Bronchial epithelial cell (primary cell): ENCODE measurements around the gene CD200R1. TPM values are rescaled to one million over a fixed set of nuclear protein-coding genes. Genes with fewer than 3 reads are reported as not detected.

Experiments used
- DNase-seq: peaks from one replicate; pipeline ENCODE4 v3.0.0-alpha.2; 2010; ENCODE audit warnings: low read depth
- FAIRE-seq: peaks from 2 replicates; lab custom pipeline; 2011; peaks lifted over from hg19 to GRCh38; lab: Jason Lieb, UNC
- H3K27me3 ChIP-seq: 2 replicates; pipeline ENCODE4 v1.5.1; 2011; ENCODE audit warnings: low read length; ENCODE audit not compliant: control insufficient read depth, insufficient read depth
- H3K36me3 ChIP-seq: 2 replicates; pipeline ENCODE4 v1.5.1; 2011; ENCODE audit warnings: low read length; ENCODE audit not compliant: control insufficient read depth, insufficient read depth
- H3K4me3 ChIP-seq: 2 replicates; pipeline ENCODE4 v1.5.1; 2011; ENCODE audit warnings: mild to moderate bottlenecking, low read depth, low read length, control low read depth
- total RNA-seq: library from RNA; depleted of rRNA; stranded (reverse); fragments of >200 nt; gene quantifications from 2 replicates; pipeline ENCODE4 v1.2.1, GENCODE V29; 2014
- TF ChIP-seq, protein P1 (sequence below): IDR thresholded peaks from 2 replicates; pipeline ENCODE4 v1.5.1; 2011; ENCODE audit warnings: mild to moderate bottlenecking, moderate library complexity, low read length, control low read depth, inconsistent platforms; ENCODE audit not compliant: insufficient read depth, severe bottlenecking

CD200R1 gene
- under 0.01 TPM in 1 of 2 replicates, not detected in the other for total RNA-seq

- no peaks in the 10 kb centered on the region for H3K27me3 ChIP-seq
- no peak within 1 kb of the TSS for H3K4me3 ChIP-seq
- H3K36me3 ChIP-seq = no peaks in the 10 kb centered on the region
- TF ChIP-seq, protein P1, sequence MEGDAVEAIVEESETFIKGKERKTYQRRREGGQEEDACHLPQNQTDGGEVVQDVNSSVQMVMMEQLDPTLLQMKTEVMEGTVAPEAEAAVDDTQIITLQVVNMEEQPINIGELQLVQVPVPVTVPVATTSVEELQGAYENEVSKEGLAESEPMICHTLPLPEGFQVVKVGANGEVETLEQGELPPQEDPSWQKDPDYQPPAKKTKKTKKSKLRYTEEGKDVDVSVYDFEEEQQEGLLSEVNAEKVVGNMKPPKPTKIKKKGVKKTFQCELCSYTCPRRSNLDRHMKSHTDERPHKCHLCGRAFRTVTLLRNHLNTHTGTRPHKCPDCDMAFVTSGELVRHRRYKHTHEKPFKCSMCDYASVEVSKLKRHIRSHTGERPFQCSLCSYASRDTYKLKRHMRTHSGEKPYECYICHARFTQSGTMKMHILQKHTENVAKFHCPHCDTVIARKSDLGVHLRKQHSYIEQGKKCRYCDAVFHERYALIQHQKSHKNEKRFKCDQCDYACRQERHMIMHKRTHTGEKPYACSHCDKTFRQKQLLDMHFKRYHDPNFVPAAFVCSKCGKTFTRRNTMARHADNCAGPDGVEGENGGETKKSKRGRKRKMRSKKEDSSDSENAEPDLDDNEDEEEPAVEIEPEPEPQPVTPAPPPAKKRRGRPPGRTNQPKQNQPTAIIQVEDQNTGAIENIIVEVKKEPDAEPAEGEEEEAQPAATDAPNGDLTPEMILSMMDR = no peak
- DNase-seq (no peak), FAIRE-seq (no peak)
Measured at GRCh38 chr3:112974894-112975293, at the start of gene CD200R1. Gene CD200R1 (minus strand): TSS chr3:112975103. CDS start chr3:112974857, 246 bp downstream.

GRCh38 chr3:113021471-113021870 is 46.6 kb upstream of the CD200R1 start:
- Histone ChIP-seq H3K4me3 (no peak overlapping the region), H3K27me3 (no peaks in the 10 kb centered on the region), H3K36me3 (peaks cover 2% of the 10 kb centered on the region)
- DNase-seq (peak; percentile 80), FAIRE-seq (no peak)
- TF ChIP-seq, protein P1 = no peak

GRCh38 chr3:113019182-113020137 is 44.6 kb upstream of the CD200R1 start:
- Histone ChIP-seq H3K36me3 (peaks cover 6% of the 10 kb centered on the region), H3K27me3 (no peaks in the 10 kb centered on the region), H3K4me3 (peak overlapping the region; percentile 62)
- DNase-seq = peak; percentile 80
- FAIRE-seq = no peak
- TF ChIP-seq, protein P1 = no peak

- H3K36me3 ChIP-seq = peaks cover 6% of the 10 kb centered on the region
- no peaks in the 10 kb centered on the region for H3K27me3 ChIP-seq
- FAIRE-seq = no peak
- TF ChIP-seq, protein P1 = no peak
- H3K4me3 ChIP-seq = peak overlapping the region; percentile 62
- DNase-seq = peak; percentile 43
Measured at GRCh38 chr3:113018536-113019181, 43.8 kb upstream of the CD200R1 start.

- peaks cover 7% of the 10 kb centered on the region for H3K36me3 ChIP-seq
- TF ChIP-seq, protein P1 = no peak
- no peak for FAIRE-seq
- DNase-seq = no peak
- no peak overlapping the region for H3K4me3 ChIP-seq
- no peaks in the 10 kb centered on the region for H3K27me3 ChIP-seq
Measured at GRCh38 chr3:113013593-113013992, 38.7 kb upstream of the CD200R1 start.
